Subcutaneous adipose tissue (tissue), 4 donors: ENCODE results near the gene FN3K. TPM values are rescaled to one million over a fixed set of nuclear protein-coding genes. Genes with fewer than 3 reads are reported as not detected.

ENCODE experiments used
- total RNA-seq, 4 donors: library from RNA; depleted of rRNA; stranded (reverse); fragments of >200 nt; gene quantifications; one replicate each; pipeline ENCODE4 v1.1.0, GENCODE V29; 2016
- TF ChIP-seq, protein P1 (sequence below): fragments of 450-650 bp; IDR thresholded peaks from one replicate; pipeline ENCODE4 v1.5.1; 2016; ENCODE audit warnings: low read depth, mild to moderate bottlenecking, control low read depth, antibody characterized with exemption, moderate library complexity

FN3K gene
- 10 to 100 TPM in 1 of 4 donors, 1 to 10 TPM in 3; 2.0 to 35.8 (median 5.2) TPM for total RNA-seq

DNA sequence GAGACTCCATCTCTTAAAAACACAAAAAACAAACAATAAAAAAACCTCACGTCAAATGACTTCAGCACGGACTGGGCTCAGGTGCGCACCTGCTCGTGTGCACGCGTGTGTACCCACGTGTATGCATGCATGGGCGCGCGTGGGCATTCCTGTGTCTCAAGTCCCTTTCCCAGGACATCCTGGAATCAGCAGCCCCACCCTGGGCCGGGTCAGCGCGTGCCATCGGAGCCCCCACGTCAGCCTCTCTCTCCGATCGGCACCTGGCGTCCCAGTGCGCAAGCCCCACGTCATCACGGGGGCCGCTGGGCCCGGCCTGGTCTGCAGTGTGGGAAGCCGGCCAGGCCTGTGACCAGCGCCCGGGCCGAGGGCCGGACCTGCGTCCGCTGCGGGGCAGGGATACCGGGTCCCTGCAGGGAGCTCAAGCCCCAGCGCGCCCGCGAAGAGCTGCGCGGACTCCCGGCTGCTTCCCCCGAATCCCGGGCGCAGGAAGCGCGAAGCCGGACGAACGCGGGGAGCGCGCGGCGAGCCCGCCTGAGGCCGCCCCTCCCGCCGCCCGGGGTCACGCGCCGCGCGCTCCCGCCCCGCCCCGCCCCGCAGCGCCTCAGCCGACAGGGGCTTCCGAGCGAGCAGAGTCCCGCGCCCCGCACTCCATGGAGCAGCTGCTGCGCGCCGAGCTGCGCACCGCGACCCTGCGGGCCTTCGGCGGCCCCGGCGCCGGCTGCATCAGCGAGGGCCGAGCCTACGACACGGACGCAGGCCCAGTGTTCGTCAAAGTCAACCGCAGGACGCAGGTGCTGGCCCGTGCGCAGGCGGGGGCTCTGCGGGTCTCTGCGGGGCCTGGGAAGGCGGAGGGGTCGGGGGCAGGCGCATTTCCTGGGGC is at the start of gene FN3K:
FN3K (plus strand) TSS at position 629 of the 880 bp plus-strand sequence; CDS start at position 651, 22 bp downstream.
- TF ChIP-seq, protein P1, sequence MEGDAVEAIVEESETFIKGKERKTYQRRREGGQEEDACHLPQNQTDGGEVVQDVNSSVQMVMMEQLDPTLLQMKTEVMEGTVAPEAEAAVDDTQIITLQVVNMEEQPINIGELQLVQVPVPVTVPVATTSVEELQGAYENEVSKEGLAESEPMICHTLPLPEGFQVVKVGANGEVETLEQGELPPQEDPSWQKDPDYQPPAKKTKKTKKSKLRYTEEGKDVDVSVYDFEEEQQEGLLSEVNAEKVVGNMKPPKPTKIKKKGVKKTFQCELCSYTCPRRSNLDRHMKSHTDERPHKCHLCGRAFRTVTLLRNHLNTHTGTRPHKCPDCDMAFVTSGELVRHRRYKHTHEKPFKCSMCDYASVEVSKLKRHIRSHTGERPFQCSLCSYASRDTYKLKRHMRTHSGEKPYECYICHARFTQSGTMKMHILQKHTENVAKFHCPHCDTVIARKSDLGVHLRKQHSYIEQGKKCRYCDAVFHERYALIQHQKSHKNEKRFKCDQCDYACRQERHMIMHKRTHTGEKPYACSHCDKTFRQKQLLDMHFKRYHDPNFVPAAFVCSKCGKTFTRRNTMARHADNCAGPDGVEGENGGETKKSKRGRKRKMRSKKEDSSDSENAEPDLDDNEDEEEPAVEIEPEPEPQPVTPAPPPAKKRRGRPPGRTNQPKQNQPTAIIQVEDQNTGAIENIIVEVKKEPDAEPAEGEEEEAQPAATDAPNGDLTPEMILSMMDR, result no peak

DNA sequence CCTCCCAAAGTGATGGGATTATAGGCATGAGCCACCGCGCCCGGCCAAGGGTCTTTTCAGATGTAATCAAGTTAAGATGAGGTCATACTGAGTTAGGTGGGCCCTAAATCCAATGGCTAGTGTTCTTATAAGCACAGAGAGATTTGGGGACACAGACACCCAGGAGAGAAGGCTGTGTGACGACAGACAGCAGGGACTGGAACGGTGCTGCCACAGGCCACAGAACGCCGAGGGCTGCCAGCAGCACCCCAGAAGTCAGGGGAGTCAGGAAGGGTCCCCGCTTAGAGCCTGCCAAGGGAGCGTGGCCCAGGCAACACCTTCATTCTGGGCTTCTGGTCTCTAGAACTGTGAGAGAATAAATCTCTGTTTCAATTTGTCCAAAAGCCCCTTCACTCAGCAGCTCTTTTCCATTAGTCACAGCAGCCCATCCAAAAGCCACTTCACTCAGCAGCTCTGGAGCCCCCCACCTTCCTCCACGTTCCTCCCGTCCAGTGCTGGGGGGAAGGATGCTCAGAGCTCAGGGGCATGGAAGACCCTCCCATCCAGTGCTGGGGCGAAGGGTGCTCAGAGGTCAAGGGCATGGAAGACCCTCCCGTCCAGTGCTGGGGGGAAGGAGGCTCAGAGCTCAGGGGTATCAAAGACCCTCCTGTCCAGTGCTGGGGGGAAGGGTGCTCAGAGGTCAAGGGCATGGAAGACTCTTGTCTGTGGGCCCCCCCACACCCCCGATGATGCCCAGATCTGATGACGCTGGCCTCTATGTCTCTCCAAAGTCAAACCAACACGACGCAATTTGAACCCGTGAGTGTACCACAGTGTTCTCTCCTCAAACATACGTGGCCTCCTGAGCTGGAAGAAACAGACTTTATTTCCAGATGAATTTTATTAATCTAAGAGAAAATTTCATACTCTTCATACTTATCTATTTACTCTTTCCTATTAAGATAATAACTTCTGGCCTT is 48.8 kb upstream of the FN3K start:
- TF ChIP-seq, protein P1, result no peak

DNA sequence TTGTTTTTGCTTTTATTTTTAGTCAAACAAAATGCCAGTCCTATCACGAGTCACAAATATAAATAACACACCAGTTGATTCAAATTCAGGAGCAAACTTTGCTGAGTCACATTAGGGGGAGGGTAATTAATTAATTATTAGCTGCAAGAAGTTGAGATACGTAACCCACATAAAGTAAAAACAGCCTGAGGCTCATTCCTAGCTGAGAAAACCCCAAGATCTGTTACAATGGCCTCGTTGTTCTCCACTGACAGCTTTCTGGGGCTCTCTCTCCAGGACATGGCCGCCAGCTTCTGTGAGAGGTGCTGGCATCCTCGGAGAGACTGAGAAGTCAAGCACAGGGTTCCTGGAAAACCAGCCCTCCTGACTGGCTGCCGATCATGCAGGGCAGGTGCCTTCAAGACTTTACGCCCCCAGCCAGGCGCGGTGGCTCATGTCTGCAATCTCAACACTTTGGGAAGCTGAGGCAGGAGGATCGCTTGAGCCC is 48.0 kb upstream of the FN3K start:
- TF ChIP-seq, protein P1, result no peak

DNA sequence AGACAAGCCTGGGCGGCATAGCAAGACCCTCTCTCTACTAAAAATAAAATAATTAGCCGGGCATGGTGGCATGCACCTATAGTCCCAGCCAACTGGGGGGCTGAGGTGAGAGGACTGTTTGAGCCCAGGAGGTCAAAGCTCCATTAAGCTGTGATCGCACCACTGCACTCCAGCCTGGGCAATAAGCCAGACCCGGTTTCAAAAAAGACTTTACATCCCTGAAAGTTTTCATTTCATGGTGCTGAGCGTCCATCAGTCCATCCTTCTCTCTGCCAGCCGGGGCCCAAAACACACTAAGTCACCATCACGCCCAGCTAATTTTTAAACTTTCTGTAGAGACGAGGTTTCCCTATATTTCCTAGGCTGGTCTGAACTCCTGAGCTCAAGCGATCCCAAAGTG is 47.5 kb upstream of the FN3K start:
- TF ChIP-seq, protein P1, result no peak

DNA sequence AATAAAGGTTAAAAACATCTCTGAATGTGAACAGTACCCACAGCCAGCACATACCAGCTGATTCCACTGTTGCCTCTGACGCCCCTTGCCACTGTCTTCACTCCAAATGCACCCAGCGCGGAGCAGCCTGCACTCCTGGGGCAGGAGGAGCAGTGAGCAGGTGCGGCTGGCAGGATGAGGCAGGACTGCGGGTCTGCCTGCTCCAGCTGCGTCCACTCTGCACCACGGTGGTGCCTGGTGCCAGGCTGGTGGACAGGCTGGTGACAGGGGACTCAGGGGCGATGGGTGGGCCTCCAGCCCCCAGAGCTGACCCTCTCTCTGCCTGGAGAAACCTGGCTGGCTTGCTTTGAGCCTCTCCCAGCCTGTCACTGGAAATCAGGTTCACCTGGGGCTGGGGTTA is 46.3 kb upstream of the FN3K start:
- TF ChIP-seq, protein P1, result no peak

DNA sequence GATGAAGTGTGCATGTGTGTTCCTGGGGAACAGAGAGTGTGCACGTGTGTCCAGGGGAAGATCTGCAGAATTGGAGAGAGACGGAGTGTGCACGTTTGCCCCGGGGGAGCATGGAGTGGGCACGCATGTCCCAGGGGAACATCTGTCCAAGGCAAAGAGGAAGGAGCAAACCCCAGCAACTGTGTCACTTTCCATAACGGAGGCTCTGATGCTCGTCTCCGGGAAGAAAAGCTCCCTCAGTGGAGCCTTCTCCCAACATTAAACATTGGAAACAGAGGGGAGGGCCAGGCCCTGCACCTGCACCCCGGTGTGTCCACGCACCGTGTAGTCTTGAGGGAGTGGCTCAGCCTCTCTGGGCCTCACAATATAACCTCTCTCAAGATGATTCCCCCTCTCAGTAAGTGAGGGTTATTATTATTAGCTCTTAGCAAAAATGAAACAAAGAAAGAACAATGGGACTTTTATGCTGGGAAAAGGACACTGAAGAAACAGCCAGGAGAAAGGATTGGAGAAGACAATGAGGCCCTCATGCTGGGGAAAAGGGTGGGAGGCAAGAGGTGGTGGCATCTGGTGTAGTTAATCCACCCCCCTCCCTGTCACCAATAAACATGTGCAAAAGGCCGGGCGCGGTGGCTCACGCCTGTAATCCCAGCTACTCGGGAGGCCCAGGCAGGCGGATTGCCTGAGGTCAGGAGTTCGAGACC is 44.5 kb upstream of the FN3K start:
- TF ChIP-seq, protein P1, result no peak
